ENCODE results near the gene MMP14. TPM values are rescaled to one million over a fixed set of nuclear protein-coding genes. Genes with fewer than 3 reads are reported as not detected.

The MMP14 gene
- total and polyA plus RNA-seq, 2 of the 13 experiments (the other 11 are each of a cell fraction or from before 2014, with no cell fraction given): 5.2 to 9.8 TPM

- TF ChIP-seq, protein P1, sequence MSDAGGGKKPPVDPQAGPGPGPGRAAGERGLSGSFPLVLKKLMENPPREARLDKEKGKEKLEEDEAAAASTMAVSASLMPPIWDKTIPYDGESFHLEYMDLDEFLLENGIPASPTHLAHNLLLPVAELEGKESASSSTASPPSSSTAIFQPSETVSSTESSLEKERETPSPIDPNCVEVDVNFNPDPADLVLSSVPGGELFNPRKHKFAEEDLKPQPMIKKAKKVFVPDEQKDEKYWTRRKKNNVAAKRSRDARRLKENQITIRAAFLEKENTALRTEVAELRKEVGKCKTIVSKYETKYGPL (CRISPR knock-in tag; IDR thresholded peaks at IDR 0.05): no peak
- no peak for TF ChIP-seq SMARCC2 (IDR thresholded peaks at IDR 0.05)
Measured at GRCh38 chr14:22822016-22822570, 14.3 kb upstream of the MMP14 start (continued).

GRCh38 chr14:22822571-22823098 is 13.8 kb upstream of the MMP14 start:
- ATAC-seq: peak; percentile 70
- intact Hi-C loops (cut with micrococcal nuclease; ENCODE audit: unreplicated experiment) (loop anchor here (1.0 kb wide), 1 partner anchor 31 kb away; no protein-coding TSS in a partner anchor), in situ Hi-C loops (cut with HindIII; ENCODE audit: extremely low pct_ligation_motif_present, low pct_unique_long_range_greater_than_20kb) (loop anchor here (5.0 kb wide), 1 partner anchor 80 kb away; no protein-coding TSS in a partner anchor)
- Histone ChIP-seq H3K79me2 (ENCODE audit: insufficient read depth, low read length) (no peaks in the 10 kb centered on the region), H4K20me1 (ENCODE audit: insufficient read depth, low read length) (no peaks in the 10 kb centered on the region), H3K4me2 (ENCODE audit: low read depth, low read length) (peak overlapping the region; percentile 76), H3K9ac (ENCODE audit: insufficient read depth, low read depth, low read length) (peak overlapping the region; percentile 6; the same call in 1 of the 2 replicates), H3K27me3 (ENCODE audit: control insufficient read depth in 1 of 2, insufficient read depth in 2 of 2, low read length in 2 of 2) (0 out of 5 replicates have a peak, but pooled peaks cover 0 to 3% of the 10 kb centered on the region in 2 experiments), H3K4me1 (ENCODE audit: insufficient read depth, low read length) (peaks cover 67% of the 10 kb centered on the region), H3K27ac (ENCODE audit: extremely low read length, insufficient read depth, low read length) (no peak overlapping the region), H3K4me3 (replicated peaks in 1 of 3; ENCODE audit: insufficient read depth in 1 of 3, low read depth in 2 of 3, low read length in 3 of 3) (peak overlapping the region; percentile 12 to 53 (median 27); a peak in 5 of 6 replicates), H3K36me3 (replicated peaks in 1 of 2; ENCODE audit: control insufficient read depth in 1 of 2, insufficient read depth in 2 of 2, low read length in 2 of 2) (no peaks in the 10 kb centered on the region), H2AFZ (ENCODE audit: low read length) (peak overlapping the region; percentile 73), H3K9me3 (ENCODE audit: low read length) (no peaks in the 10 kb centered on the region)
- ChIA-PET CTCF (ENCODE audit: low intra/inter-chr PET ratio, low total read pairs) (interaction anchor here (1.2 to 6.1 kb wide), 10 partner anchors 15 to 265 kb away, joined by 3 to 141 read pairs (median 5); no protein-coding TSS in a partner anchor), POLR2A (interaction anchor here (0.6 to 5.0 kb wide), 20 partner anchors 10 to 499 kb away, joined by 3 to 27 read pairs (median 5); partner anchors contain the start of genes HAUS4, MMP14, OXA1L and PABPN1)
- peak; percentile 78 for DNase-seq (ENCODE audit: low spot score)
- BruUV-seq (replicated peaks): no TSS peak
- no peak for FAIRE-seq
- 30% methylated on average over 34 of the region's 34 CpGs for WGBS (ENCODE audit: low lambda C conversion rate)
- TF ChIP-seq TCF7 (IDR thresholded peaks at IDR 0.05; ENCODE audit: low read depth) (no peak), FIP1L1 (IDR thresholded peaks at IDR 0.05; ENCODE audit: borderline replicate concordance, insufficient read depth, low read depth, low read length) (no peak), BCL6 (CRISPR knock-in tag; IDR thresholded peaks at IDR 0.05) (no peak), GLMP (CRISPR knock-in tag; IDR thresholded peaks at IDR 0.05; ENCODE audit: borderline replicate concordance) (no peak), ZNF382 (CRISPR knock-in tag; IDR thresholded peaks at IDR 0.05; ENCODE audit: borderline replicate concordance) (no peak), ZNF367 (CRISPR knock-in tag; IDR thresholded peaks at IDR 0.05; ENCODE audit: borderline replicate concordance) (no peak), ZNF451 (CRISPR knock-in tag; IDR thresholded peaks at IDR 0.05) (no peak), ZNF614 (CRISPR knock-in tag; IDR thresholded peaks at IDR 0.05; ENCODE audit: borderline replicate concordance) (peak; percentile 91), NR2C2 (CRISPR knock-in tag; IDR thresholded peaks at IDR 0.05; ENCODE audit: borderline replicate concordance) (no peak), NBN (conservative IDR thresholded peaks at IDR 0.05) (no peak)
- TF ChIP-seq, protein P2, sequence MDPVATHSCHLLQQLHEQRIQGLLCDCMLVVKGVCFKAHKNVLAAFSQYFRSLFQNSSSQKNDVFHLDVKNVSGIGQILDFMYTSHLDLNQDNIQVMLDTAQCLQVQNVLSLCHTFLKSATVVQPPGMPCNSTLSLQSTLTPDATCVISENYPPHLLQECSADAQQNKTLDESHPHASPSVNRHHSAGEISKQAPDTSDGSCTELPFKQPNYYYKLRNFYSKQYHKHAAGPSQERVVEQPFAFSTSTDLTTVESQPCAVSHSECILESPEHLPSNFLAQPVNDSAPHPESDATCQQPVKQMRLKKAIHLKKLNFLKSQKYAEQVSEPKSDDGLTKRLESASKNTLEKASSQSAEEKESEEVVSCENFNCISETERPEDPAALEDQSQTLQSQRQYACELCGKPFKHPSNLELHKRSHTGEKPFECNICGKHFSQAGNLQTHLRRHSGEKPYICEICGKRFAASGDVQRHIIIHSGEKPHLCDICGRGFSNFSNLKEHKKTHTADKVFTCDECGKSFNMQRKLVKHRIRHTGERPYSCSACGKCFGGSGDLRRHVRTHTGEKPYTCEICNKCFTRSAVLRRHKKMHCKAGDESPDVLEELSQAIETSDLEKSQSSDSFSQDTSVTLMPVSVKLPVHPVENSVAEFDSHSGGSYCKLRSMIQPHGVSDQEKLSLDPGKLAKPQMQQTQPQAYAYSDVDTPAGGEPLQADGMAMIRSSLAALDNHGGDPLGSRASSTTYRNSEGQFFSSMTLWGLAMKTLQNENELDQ (CRISPR knock-in tag; IDR thresholded peaks at IDR 0.05; ENCODE audit: borderline replicate concordance): no peak
- TF ChIP-seq, protein P3, sequence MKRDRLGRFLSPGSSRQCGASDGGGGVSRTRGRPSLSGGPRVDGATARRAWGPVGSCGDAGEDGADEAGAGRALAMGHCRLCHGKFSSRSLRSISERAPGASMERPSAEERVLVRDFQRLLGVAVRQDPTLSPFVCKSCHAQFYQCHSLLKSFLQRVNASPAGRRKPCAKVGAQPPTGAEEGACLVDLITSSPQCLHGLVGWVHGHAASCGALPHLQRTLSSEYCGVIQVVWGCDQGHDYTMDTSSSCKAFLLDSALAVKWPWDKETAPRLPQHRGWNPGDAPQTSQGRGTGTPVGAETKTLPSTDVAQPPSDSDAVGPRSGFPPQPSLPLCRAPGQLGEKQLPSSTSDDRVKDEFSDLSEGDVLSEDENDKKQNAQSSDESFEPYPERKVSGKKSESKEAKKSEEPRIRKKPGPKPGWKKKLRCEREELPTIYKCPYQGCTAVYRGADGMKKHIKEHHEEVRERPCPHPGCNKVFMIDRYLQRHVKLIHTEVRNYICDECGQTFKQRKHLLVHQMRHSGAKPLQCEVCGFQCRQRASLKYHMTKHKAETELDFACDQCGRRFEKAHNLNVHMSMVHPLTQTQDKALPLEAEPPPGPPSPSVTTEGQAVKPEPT (CRISPR knock-in tag; IDR thresholded peaks at IDR 0.05; ENCODE audit: low read depth): no peak
- TF ChIP-seq, protein P4, sequence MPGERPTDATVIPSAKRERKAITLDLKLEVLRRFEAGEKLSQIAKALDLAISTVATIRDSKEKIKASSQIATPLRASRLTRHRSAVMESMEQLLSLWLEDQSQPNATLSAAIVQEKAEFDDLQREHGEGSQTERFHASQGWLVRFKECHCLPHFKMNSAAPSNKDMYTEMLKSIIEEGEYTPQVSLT (CRISPR knock-in tag; IDR thresholded peaks at IDR 0.05; ENCODE audit: borderline replicate concordance, low read depth): no peak
